GM12801 (cell line): Measurements from ENCODE around the gene ACOXL.

ENCODE experiments used
- TF ChIP-seq, protein P1 (sequence below): IDR thresholded peaks from one replicate; pipeline ENCODE4 v1.5.1; 2011; ENCODE audit warnings: control low read depth; ENCODE audit not compliant: insufficient read length; ENCODE audit errors: extremely low read depth

ACOXL gene

DNA sequence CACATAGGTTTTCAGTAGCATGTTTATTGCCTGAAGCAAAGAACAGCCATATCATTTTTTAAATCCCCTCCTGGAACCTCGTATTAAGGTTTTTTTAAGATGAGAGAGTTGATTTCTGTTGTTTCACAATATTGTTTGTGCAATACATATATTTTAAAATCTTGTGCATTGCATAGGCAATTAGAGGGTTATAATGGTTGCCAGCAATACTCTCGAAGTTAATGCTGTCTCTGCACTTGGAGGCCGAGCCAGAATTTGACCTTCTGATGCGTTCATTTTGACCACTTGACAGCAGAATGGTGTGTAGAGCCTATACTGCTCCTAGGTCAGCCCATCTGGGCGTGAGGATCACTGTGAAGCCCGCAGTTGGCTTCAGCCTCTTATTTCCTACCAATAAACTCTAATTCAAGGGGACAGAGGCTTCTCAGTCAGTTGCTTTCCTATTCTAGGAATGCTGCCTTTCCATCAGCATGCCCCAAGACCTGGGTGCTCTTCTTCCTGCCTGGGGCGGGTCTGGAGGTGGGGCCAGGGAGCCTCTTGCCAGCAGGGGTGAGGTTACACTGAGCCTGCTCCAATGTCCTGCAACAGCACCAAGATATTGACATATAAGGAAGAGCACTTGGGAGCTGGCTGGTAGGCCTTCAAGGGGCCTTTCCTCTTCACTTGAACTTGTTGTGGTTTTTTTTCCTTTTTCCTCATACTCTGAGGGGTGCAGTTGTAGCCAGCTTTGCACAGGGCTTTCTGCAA is 297.0 kb downstream of the ACOXL start:
- TF ChIP-seq, protein P1, sequence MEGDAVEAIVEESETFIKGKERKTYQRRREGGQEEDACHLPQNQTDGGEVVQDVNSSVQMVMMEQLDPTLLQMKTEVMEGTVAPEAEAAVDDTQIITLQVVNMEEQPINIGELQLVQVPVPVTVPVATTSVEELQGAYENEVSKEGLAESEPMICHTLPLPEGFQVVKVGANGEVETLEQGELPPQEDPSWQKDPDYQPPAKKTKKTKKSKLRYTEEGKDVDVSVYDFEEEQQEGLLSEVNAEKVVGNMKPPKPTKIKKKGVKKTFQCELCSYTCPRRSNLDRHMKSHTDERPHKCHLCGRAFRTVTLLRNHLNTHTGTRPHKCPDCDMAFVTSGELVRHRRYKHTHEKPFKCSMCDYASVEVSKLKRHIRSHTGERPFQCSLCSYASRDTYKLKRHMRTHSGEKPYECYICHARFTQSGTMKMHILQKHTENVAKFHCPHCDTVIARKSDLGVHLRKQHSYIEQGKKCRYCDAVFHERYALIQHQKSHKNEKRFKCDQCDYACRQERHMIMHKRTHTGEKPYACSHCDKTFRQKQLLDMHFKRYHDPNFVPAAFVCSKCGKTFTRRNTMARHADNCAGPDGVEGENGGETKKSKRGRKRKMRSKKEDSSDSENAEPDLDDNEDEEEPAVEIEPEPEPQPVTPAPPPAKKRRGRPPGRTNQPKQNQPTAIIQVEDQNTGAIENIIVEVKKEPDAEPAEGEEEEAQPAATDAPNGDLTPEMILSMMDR = no peak

DNA sequence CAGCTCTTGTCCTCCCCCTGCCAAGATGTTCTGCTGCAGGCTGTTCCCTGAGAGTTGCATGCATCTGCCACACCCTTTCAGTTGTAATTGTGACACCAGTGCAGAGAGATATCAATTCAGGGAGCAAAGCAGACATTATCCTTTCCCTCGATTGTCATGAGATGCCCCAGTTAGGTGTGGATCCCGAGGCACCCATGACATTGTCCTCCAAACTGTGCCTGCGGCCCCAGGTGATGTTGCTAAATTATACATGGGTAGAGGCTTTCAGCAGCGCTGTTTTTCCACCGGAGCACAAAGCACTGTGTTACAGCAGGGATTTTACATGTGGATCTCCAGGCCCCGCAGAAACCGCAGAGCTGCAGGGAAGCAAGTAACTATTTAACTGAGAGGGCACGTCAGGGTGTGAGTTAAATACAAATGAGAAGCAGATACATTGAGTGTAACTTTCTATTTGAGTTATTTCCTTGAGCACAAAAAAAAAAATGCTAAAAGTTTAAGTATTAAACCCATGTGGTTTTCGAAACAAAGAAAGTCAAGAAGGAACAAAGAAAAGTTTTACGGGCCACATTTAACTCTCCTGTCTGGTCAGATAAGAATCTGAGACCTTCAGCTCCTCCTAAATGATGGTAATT is 298.0 kb downstream of the ACOXL start:
- TF ChIP-seq, protein P1 = no peak

DNA sequence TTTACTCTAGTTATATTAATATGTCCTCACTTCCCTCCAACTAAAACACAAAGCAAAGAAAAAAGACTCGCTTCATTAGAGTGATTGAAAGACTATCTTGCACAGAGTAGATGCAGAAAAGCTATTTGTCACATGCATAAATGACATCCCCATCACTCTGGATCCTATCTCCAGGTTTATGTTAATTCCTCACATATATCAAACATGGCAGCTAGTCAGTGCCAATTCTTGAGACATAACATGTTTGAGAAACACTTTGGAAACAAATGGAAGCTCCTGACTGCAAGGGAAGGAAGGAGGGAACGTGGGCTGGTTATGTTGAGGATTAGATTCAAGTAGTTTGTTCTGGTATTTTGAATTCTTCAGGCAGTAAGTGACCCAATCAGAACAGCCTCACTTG is 298.6 kb downstream of the ACOXL start:
- TF ChIP-seq, protein P1 = no peak

DNA sequence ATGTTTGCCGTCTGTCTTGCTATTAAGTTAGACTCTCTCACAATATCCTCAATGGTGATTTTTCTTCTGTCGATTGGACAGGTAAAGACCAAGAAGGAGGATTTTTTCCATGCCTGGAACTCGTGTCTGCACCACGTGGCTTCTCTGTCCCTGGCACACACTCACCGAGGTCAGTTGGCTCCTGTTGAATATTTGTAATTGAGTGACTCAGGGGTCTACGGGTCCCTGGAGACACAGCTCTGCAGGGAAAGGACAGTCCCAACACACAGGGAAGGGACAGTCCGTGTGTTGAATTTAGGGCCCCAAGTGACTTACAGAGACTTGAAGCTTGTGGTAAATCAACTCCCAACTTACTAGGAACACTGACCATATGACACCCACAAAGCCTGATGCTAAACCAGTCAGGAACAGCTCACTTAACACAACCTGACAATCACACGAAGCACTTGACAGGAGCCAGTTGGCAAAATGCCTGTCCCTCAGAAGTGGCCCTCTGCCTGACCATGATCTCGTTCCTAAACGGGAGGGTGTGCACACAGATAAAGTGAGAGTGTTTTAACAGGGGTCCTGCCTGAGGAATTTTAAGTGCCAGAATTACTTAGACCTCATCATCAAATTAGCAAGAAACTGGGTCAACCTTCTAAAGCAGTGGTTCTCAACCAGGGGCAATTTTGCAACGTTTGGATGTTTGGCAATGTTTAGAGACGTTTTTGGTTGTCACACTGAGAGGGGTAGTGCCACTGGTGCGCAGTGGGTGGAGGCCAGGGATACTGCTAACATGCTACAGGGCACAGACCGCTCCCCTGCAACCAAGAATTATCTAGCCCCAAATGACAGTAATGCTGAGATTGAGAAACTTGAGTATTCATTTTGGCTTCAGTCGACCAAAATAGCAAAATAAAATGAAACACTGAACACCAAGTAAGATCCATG is 299.4 kb downstream of the ACOXL start:
- TF ChIP-seq, protein P1 = no peak

DNA sequence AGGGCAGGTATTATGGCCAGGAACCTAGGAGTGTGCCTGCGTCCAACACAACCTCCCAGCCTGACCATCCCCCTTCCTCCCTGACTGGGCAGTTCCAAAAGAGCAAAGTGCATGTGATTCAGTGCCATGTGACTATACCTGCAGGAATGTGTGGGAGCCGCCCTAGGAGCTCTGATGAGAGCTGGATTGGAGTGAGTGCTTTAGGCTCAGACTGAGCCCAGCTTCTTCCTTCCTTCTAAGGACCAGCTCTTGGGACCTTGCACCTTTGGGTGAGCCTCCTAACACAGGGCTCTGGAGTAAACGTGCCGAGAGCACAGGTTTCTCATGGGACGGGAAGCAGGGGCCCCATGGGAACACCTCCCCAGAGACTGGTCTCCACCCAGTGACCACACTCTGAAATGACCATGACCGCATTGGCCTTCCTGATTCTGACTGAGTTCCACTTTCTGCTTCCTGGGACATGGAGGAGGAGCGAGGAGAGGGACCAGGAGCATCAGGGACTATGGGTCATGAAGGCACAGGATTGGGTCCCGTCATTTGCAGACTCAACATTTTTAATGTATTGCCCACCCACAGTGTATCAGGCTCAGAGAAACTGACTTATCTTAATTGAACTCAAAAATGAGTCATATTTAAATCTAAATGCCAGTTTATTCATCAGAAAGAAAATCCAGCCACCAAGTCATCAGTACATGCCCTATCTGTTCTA is 300.5 kb downstream of the ACOXL start:
- TF ChIP-seq, protein P1 = no peak

DNA sequence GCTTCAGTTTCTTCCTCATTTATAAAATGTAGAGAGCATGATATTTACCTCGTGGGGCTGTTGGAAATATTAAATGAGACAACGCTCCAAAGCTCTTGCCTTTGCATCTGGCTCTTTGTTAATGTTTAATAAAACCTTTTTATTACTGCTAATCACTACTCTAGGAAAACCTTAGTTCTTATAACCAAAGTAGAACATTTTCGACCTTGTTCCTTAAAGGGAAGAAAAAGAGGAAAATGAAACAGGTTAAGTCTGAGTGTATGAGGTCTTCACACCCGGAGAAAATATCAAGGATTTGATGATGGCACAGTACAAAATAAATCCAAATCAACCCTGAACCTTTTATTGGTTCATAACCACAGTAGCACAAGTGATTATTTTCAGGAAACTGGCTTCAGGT is 301.8 kb downstream of the ACOXL start:
- TF ChIP-seq, protein P1 = no peak
